Glomerular visceral epithelial cell (primary cell): ENCODE results near the gene PLCB4.

Experiments
- DNase-seq: peaks from one replicate; pipeline ENCODE4 v3.0.0-alpha.2; 2016; ENCODE audit errors: extremely low spot score

Gene PLCB4

GRCh38 chr20:9177278-9177677 is 108.4 kb downstream of the PLCB4 start:
- no peak for DNase-seq

DNA sequence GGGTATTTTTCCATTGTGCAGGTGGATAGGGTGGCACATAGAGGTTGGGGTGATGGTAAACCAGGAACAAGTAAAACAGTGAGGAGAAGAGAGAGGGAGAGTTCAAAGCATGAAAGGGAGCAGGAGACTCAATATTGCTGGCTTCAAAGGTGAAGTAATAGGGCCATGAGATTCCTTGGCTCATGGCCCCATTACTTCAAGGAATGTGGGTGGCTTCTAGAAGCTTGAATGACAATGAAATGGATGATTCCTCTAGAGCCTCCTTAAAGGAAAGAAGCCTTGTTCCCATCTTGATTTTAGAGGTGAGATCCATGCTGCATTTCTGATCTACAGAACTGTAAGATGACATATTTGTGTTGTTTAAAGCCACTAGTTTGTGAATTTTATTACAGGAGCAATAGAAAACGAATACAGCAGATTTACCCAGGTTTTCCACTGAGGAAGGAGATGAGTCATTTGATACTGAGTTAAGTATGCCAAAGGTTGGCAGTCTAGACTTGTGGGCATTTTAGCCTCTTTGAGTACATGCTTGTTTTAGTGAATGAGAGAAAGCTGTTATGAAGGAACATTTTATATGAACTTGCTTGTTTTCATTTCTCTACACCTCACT is 110.4 kb downstream of the PLCB4 start:
- DNase-seq = peak; percentile 46

GRCh38 chr20:9179867-9180266 is 111.0 kb downstream of the PLCB4 start:
- DNase-seq = no peak

GRCh38 chr20:9180481-9181257 is 111.8 kb downstream of the PLCB4 start:
- DNase-seq = no peak

GRCh38 chr20:9185511-9185910 is 116.6 kb downstream of the PLCB4 start:
- peak; percentile 52 for DNase-seq

DNA sequence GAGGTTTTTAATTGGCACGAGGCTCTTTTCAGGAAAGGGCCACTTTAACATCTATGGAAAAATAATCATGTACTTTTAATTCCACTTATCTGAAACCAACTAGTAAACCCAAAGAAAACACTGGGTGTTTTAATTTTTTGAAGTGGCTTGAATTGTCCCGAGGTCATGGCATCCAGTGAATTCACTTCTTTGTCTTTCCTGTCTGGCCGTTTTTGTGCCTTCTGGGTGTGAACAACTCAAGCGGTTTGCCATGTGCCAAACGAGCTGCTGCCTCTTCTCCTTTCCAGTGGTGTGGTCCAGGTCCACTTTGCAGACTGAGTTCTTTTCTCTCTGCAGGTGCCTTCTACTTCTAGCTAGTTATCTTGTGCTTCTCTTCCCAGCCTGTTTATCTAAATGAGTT is 117.5 kb downstream of the PLCB4 start:
- DNase-seq = no peak

DNA sequence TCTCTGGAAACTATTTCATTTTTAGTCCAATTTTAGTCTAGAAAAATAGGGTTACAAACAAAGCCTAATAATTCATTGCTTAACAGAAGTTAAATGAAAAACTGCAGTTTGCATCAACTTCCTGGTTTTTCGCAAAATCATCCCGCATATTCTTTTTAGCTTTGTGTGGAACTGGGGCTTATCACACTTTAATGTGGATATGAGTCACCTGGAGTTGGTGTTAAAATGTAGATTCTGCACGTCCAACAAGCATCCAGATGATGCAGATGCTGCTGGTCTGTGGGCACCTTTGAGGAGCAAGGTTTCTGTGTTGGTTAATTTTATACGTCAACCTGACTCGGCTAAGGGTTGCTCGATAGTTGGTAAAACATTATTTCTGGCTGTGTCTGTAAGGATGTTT is 126.1 kb downstream of the PLCB4 start:
- DNase-seq = no peak

- no peak for DNase-seq
Measured at GRCh38 chr20:9196110-9196509, 127.2 kb downstream of the PLCB4 start.

GRCh38 chr20:9198460-9198859 is 129.6 kb downstream of the PLCB4 start:
- DNase-seq = no peak

GRCh38 chr20:9200196-9200595 is 131.3 kb downstream of the PLCB4 start:
- DNase-seq = no peak

- DNase-seq = peak; percentile 80
Measured at GRCh38 chr20:9200620-9201019, 131.7 kb downstream of the PLCB4 start.

- peak; percentile 50 for DNase-seq
Measured at GRCh38 chr20:9202420-9203080, 133.7 kb downstream of the PLCB4 start.

- DNase-seq = no peak
Measured at GRCh38 chr20:9203081-9203447, 134.2 kb downstream of the PLCB4 start.

- no peak for DNase-seq
Measured at GRCh38 chr20:9204979-9205378, 136.1 kb downstream of the PLCB4 start.

GRCh38 chr20:9206486-9206885 is 137.6 kb downstream of the PLCB4 start:
- DNase-seq = no peak

GRCh38 chr20:9207253-9207652 is 138.4 kb downstream of the PLCB4 start:
- no peak for DNase-seq

GRCh38 chr20:9210356-9210755 is 141.5 kb downstream of the PLCB4 start:
- no peak for DNase-seq

DNA sequence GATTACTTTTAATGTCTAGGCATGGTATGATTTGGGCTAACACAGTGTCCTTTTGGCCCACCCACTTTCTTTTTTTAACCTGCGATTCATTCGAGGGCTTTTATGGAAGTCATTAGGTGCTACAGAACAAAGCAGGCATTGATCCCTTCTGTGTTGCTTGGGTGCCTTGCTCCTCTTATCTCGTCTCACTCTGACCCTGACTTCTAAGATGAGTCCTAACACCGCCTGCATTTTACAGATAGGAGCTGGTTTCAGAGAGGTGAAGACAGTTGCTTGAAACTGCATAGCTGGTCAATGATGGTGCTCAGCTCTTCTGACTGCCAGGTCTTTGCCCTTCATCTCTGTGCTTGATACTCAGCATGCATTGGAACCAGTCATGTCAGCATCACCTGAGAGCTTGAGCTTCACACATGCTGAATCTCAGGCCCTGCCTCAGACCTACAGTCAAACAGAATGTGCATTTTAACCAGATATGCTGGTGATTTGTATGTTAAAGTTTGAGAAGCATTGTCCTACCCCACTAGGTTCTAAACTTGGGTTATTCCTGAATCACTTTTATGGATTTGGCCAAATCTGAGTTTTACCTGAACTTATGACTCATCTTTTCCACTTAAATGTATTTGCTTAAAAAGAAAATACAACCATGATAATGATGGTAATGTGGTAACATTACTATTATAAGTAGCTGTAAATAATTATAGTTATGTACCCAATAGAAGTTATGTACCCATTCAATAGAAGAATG is 142.3 kb downstream of the PLCB4 start:
- DNase-seq = no peak

DNA sequence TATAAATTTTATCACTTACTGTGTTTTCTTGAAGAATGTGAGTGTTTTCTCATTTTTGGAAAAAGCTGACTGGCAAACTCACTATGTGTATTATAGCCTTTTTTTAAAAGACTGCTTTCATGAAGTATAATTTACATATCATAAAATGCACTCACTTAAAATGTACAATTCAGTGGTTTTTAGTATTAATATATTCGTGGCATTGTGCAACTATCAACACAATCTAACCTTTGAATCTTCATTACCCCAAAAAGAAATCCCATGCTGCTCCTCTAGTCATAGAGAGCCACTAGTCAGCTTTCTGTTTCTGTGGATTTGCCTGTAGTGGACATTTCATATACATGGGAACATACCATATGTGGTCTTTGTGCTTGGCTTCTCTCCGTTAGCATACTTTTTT is 143.8 kb downstream of the PLCB4 start:
- no peak for DNase-seq

GRCh38 chr20:9214685-9215084 is 145.8 kb downstream of the PLCB4 start:
- no peak for DNase-seq

- DNase-seq = no peak
Measured at GRCh38 chr20:9215539-9215938, 146.7 kb downstream of the PLCB4 start.

DNA sequence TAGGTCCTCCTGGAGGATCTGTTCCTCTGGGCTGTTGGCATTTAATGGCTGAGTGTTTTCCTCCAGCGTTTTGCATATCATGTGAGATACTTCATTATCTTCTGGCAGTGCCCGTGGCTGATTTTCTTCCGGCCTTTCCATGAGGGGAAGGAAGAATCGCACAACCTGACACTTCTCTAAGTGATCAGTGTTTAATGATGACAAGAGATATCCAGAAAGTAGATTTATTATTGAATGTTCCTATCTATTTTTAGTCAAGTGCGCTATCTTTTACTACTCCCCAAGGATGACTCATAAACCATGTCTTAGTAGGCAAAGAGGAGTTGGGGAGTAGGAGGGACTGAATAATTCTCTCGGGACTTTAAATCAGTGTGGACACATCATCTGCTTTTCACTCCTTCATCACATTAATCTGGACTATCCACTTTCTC is 149.7 kb downstream of the PLCB4 start:
- DNase-seq = no peak
